GM12892 (cell line): ENCODE results near the gene ANKMY1.

Experiments used
- DNase-seq: peaks from one replicate; pipeline ENCODE4 v3.0.0; 2011; ENCODE audit not compliant: insufficient read length
- FAIRE-seq: peaks from 2 replicates; lab custom pipeline; 2011; peaks lifted over from hg19 to GRCh38; lab: Jason Lieb, UNC
- POLR2A ChIP-seq: IDR thresholded peaks from 2 replicates; pipeline ENCODE4 v1.6.1; 2011; ENCODE audit warnings: low read depth, low read length, control low read depth
- POLR2AphosphoS5 ChIP-seq: IDR thresholded peaks from 2 replicates; pipeline ENCODE4 v1.6.1; 2011; ENCODE audit warnings: low read depth, low read length, control low read depth
- TAF1 ChIP-seq: IDR thresholded peaks from 2 replicates; pipeline ENCODE4 v1.6.1; 2011; ENCODE audit warnings: low read depth, mild to moderate bottlenecking, control low read depth, low read length, borderline replicate concordance

The ANKMY1 gene

GRCh38 chr2:240451791-240452461, 105.9 kb downstream of the ANKMY1 start:
- TF ChIP-seq POLR2A, result no peak
- no peak for TF ChIP-seq POLR2AphosphoS5
- TF ChIP-seq TAF1, result no peak
- no peak for FAIRE-seq
- DNase-seq, result no peak

GRCh38 chr2:240451108-240451611, 106.6 kb downstream of the ANKMY1 start:
- no peak for DNase-seq
- no peak for FAIRE-seq
- TF ChIP-seq TAF1 (no peak), POLR2AphosphoS5 (no peak), POLR2A (no peak)

- FAIRE-seq (no peak), DNase-seq (no peak)
- TF ChIP-seq POLR2AphosphoS5 (no peak), TAF1 (no peak), POLR2A (no peak)
These were observed 107.2 kb downstream of the ANKMY1 start for GRCh38 chr2:240450532-240451107.

- FAIRE-seq, result no peak
- TF ChIP-seq TAF1 (no peak), POLR2A (no peak), POLR2AphosphoS5 (no peak)
- no peak for DNase-seq
These were observed 107.8 kb downstream of the ANKMY1 start for GRCh38 chr2:240449764-240450531.

GRCh38 chr2:240448387-240449274, 109.2 kb downstream of the ANKMY1 start:
- TF ChIP-seq POLR2AphosphoS5 (no peak), POLR2A (no peak), TAF1 (no peak)
- DNase-seq (no peak), FAIRE-seq (no peak)

- DNase-seq (no peak), FAIRE-seq (no peak)
- TF ChIP-seq POLR2AphosphoS5, result no peak
- TF ChIP-seq POLR2A, result no peak
- TF ChIP-seq TAF1, result no peak
These were observed 109.9 kb downstream of the ANKMY1 start for GRCh38 chr2:240447934-240448333.

GRCh38 chr2:240447331-240447730, 110.5 kb downstream of the ANKMY1 start:
- FAIRE-seq (no peak), DNase-seq (no peak)
- TF ChIP-seq POLR2AphosphoS5 (no peak), TAF1 (no peak), POLR2A (no peak)

- FAIRE-seq (no peak), DNase-seq (no peak)
- TF ChIP-seq POLR2AphosphoS5 (no peak), TAF1 (no peak), POLR2A (no peak)
These were observed 111.1 kb downstream of the ANKMY1 start for GRCh38 chr2:240446664-240447175.

- no peak for FAIRE-seq
- TF ChIP-seq POLR2A (no peak), POLR2AphosphoS5 (no peak), TAF1 (no peak)
These were observed 111.7 kb downstream of the ANKMY1 start for GRCh38 chr2:240445961-240446663.

GRCh38 chr2:240444464-240444863, 113.3 kb downstream of the ANKMY1 start:
- no peak for TF ChIP-seq POLR2A
- TF ChIP-seq TAF1, result no peak
- no peak for TF ChIP-seq POLR2AphosphoS5
- no peak for DNase-seq
- no peak for FAIRE-seq

More at GRCh38 chr2:240445961-240446663, 111.7 kb downstream of the ANKMY1 start:
- no peak for DNase-seq
